Fibroblast of the aortic adventitia (primary cell): ENCODE data around the gene GATA6. TPM values are rescaled to one million over a fixed set of nuclear protein-coding genes. Genes with fewer than 3 reads are reported as not detected.
A peak's percentile ranks its signal among the peaks of the same experiment; 100 is the strongest.

Experiments
- DNase-seq: peaks from one replicate; pipeline ENCODE4 v3.0.0-alpha.2; 2010; ENCODE audit warnings: low read depth
- H3K4me3 ChIP-seq: 2 replicates; pipeline ENCODE4 v1.5.1; 2011; ENCODE audit warnings: low read depth, mild to moderate bottlenecking, control low read depth, low read length, moderate library complexity
- CTCF ChIP-seq: IDR thresholded peaks from 2 replicates; pipeline ENCODE4 v1.5.1; 2011; ENCODE audit warnings: mild to moderate bottlenecking, low read length, control low read depth, inconsistent platforms; ENCODE audit not compliant: insufficient read depth
- total RNA-seq: library from RNA; depleted of rRNA; stranded (reverse); fragments of >200 nt; gene quantifications from 2 replicates; pipeline ENCODE4 v1.2.3, GENCODE V29; 2012; ENCODE audit warnings: low replicate concordance

Gene GATA6
- total RNA-seq, 1 donor: 34.0 TPM

- no peak for TF ChIP-seq CTCF
- DNase-seq: peak; percentile 67
- peak overlapping the region; percentile 97 for H3K4me3 ChIP-seq
These were observed 566 bp downstream of the GATA6 start for GRCh38 chr18:22169889-22170420.

- peak; percentile 78 for DNase-seq
- no peak for TF ChIP-seq CTCF
- peak overlapping the region; percentile 97 for H3K4me3 ChIP-seq
These were observed 1.2 kb downstream of the GATA6 start for GRCh38 chr18:22170421-22171257.

GRCh38 chr18:22171258-22172119, 2.1 kb downstream of the GATA6 start:
- no peak for DNase-seq
- peak overlapping the region; percentile 97 for H3K4me3 ChIP-seq
- TF ChIP-seq CTCF: no peak

GRCh38 chr18:22172120-22172582, 2.8 kb downstream of the GATA6 start:
- H3K4me3 ChIP-seq: peak overlapping the region; percentile 97
- TF ChIP-seq CTCF: no peak
- peak; percentile 62 for DNase-seq

GRCh38 chr18:22172594-22173049, 3.2 kb downstream of the GATA6 start:
- H3K4me3 ChIP-seq: peak overlapping the region; percentile 97
- peak; percentile 48 for DNase-seq

More at GRCh38 chr18:22172594-22173049, 3.2 kb downstream of the GATA6 start:
- no peak for TF ChIP-seq CTCF
